Purkinje cell (primary cell): ENCODE data around the gene RGN. TPM values are rescaled to one million over a fixed set of nuclear protein-coding genes. Genes with fewer than 3 reads are reported as not detected.

Experiments
- polyA plus RNA-seq: library from polyadenylated mRNA; unstranded; fragments of >200 nt; fragmentation: Nextera tagmentation; gene quantifications from 2 replicates; pipeline ENCODE4 v1.2.1, GENCODE V29; 2014

Gene RGN
- 9.6 and 21.0 TPM in 2 replicates for polyA plus RNA-seq

GRCh38 chrX:47078129-47079043, at the start of gene RGN:
RGN (plus strand) TSS chrX:47078443; CDS start chrX:47081145, 2,702 bp downstream.

Other genes with a start within 250 kb of the RGN start
- 2.3 and 3.7 TPM in 2 replicates for gene RP2, start 241.4 kb upstream of the RGN start, polyA plus RNA-seq
- gene JADE3, start 166.0 kb upstream of the RGN start, polyA plus RNA-seq: 0.46 and 1.4 TPM in 2 replicates
- gene NDUFB11, start 66.3 kb downstream of the RGN start, polyA plus RNA-seq: 115 and 168 TPM in 2 replicates
- gene RBM10, start 66.8 kb downstream of the RGN start, polyA plus RNA-seq: 3.1 and 3.5 TPM in 2 replicates
- 66.3 and 88.7 TPM in 2 replicates for gene UBA1, start 115.4 kb downstream of the RGN start, polyA plus RNA-seq
- gene CDK16, start 140.2 kb downstream of the RGN start, polyA plus RNA-seq: 20.9 and 51.1 TPM in 2 replicates
- 57.6 and 71.1 TPM in 2 replicates for gene USP11, start 154.6 kb downstream of the RGN start, polyA plus RNA-seq